Measurements from ENCODE around the gene FSCB. TPM values are rescaled to one million over a fixed set of nuclear protein-coding genes. Genes with fewer than 3 reads are reported as not detected.
"Not testable (repeated sequence)": the region's sequence is repeated elsewhere in the genome, so short reads cannot be mapped to it uniquely, and the experiment has no call there.

FSCB gene, protein sequence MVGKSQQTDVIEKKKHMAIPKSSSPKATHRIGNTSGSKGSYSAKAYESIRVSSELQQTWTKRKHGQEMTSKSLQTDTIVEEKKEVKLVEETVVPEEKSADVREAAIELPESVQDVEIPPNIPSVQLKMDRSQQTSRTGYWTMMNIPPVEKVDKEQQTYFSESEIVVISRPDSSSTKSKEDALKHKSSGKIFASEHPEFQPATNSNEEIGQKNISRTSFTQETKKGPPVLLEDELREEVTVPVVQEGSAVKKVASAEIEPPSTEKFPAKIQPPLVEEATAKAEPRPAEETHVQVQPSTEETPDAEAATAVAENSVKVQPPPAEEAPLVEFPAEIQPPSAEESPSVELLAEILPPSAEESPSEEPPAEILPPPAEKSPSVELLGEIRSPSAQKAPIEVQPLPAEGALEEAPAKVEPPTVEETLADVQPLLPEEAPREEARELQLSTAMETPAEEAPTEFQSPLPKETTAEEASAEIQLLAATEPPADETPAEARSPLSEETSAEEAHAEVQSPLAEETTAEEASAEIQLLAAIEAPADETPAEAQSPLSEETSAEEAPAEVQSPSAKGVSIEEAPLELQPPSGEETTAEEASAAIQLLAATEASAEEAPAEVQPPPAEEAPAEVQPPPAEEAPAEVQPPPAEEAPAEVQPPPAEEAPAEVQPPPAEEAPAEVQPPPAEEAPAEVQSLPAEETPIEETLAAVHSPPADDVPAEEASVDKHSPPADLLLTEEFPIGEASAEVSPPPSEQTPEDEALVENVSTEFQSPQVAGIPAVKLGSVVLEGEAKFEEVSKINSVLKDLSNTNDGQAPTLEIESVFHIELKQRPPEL
- total RNA-seq, result not detected in 2 replicates

DNA sequence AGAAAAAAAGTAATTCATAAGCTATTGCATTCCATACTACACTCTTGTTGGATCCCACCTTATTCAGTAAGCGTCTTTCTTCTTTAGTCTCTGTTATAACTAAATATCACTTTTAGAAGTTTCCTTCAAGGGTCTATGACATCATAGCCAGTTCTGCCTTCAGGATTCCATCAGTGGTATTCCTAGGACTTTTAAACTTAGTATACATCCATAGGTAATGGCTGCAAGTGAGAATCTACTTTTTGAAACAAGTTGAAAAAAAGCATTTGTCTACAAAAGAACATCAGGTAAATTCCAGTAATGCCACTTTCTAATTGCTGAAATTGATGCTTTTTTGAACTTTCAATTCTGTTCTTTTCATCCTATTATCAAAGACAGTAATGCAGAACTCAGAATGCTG, at the start of gene FSCB:
Gene FSCB (minus strand): TSS at position 101 of the 400 bp plus-strand sequence. CDS start 296 bp downstream, outside the sequence.
- H3K4me3 Mint-ChIP-seq, result no peak within 1 kb of the TSS
- peaks cover 10% of the 10 kb centered on the region for H3K9me3 Mint-ChIP-seq
- H3K27ac Mint-ChIP-seq, result no peak within 1 kb of the TSS
- H3K4me1 Mint-ChIP-seq, result no peaks in the 10 kb centered on the region
- H3K27me3 Mint-ChIP-seq, result no peaks in the 10 kb centered on the region
- no peaks in the 10 kb centered on the region for H3K36me3 Mint-ChIP-seq (ENCODE audit: low read depth)
- no peak for DNase-seq
- intact Hi-C loops (cut with micrococcal nuclease), result no loop called here

DNA sequence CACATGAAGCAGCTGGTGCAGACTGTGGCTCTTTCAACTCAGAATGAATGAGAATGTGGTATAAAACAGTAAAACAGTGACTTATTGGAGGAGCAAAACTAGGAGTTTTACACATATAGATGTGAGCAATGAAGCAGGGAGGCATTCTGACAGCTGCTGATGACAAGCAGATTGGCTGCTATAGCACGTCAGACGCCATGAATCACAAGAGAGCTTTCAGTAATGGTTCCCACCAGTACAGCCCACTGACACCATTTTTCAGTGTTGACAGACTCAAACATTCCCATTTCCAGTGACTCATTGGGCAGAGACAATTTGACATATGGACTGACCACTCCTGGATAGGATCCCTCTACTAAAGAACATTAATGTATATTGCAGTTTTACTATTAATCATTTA, 24.6 kb upstream of the FSCB start:
- Mint-ChIP-seq H3K36me3 (ENCODE audit: low read depth) (no peaks in the 10 kb centered on the region), H3K27ac (no peak overlapping the region), H3K9me3 (peaks cover 8% of the 10 kb centered on the region), H3K27me3 (no peaks in the 10 kb centered on the region), H3K4me1 (no peaks in the 10 kb centered on the region), H3K4me3 (no peak overlapping the region)
- intact Hi-C loops (cut with micrococcal nuclease), result no loop called here
- DNase-seq, result no peak

DNA sequence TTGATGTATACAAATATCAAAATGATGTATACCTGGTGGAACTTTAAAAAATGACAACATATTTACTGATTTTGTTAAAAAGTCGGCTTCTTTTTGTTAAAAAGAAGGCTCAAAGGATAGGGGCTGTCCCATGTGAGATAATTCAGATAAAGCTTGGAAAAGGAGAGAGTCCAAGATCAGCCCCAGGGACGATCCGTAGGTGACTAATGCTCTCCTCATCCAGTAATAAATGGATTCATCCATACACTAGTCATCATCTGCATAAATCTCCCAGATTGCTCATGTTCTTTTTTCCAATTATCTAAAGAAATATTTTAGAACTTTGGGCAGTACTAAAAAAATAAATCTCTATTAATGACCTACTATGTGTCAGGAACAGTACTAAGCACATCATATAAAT, 23.4 kb upstream of the FSCB start:
- Mint-ChIP-seq H3K27me3 (no peaks in the 10 kb centered on the region), H3K27ac (no peak overlapping the region), H3K4me1 (no peaks in the 10 kb centered on the region), H3K4me3 (no peak overlapping the region), H3K9me3 (peaks cover 8% of the 10 kb centered on the region), H3K36me3 (ENCODE audit: low read depth) (no peaks in the 10 kb centered on the region)
- intact Hi-C loops (cut with micrococcal nuclease), result no loop called here
- DNase-seq, result no peak

DNA sequence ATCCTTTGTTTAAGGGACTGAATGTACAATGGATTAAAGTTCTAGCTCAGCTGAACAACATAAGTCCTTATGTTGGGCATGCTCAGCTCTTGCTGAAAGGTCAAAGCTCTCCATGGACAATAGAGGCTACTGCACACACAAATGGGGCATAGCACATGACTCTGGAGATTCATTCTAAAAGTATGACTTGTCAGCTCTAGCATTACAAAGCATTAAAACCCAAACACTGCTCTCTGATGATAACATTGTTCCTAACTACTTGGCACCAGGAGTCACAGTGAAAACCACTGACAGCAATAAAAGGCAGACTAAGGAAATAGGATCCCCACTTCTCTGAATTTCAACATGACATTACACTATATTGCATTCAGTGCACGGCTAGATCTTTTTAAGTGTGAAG, 21.9 kb upstream of the FSCB start:
- no peaks in the 10 kb centered on the region for H3K27me3 Mint-ChIP-seq
- intact Hi-C loops (cut with micrococcal nuclease), result no loop called here

DNA sequence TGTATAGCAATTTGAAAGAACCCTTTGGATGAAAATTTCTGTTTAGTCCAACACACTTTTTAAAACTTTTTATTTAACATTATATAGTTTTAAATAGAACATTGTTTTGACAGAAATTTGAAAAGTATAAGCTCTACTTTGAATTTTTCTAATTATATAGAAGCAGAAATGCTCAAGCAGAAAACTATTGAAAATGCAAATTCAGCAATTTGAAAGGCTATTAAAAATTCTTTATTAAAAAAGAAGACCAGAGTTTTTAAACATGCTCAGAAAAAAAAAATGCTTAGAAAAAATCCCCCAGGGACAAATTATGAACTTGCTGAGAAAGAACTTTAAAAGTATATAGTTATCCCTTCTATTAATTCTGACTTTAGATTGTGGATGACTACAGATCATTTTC, 21.1 kb upstream of the FSCB start:
- Mint-ChIP-seq H3K27me3 (no peaks in the 10 kb centered on the region), H3K4me1 (no peaks in the 10 kb centered on the region), H3K9me3 (no peaks in the 10 kb centered on the region), H3K4me3 (no peak overlapping the region), H3K27ac (no peak overlapping the region), H3K36me3 (ENCODE audit: low read depth) (no peaks in the 10 kb centered on the region)
- no peak for DNase-seq
- intact Hi-C loops (cut with micrococcal nuclease), result no loop called here

More for the DNA sequence above, 21.9 kb upstream of the FSCB start:
- H3K27ac Mint-ChIP-seq, result no peak overlapping the region
- H3K9me3 Mint-ChIP-seq, result peaks cover 5% of the 10 kb centered on the region
- no peak for DNase-seq
- no peak overlapping the region for H3K4me3 Mint-ChIP-seq
- H3K36me3 Mint-ChIP-seq (ENCODE audit: low read depth), result no peaks in the 10 kb centered on the region
- no peaks in the 10 kb centered on the region for H3K4me1 Mint-ChIP-seq

DNA sequence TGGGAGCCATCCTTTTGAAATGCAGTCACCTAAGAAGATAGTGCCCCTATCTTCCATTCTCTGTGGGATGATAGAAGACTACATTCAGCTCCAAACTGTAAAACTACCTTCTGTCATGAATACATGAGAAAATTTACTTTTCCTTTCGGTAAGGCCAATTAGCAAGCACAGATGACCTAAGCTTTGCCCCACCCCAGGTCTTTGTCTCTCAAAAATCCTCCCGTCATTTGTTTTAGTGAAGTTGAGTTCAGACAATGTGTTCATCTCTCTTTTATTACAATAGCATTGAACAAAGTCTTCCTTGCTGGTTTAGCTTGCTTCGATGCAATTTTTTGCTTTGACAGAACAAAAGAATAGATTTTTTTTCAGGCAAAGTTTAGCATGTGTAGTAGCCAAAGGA, 18.2 kb upstream of the FSCB start:
- Mint-ChIP-seq H3K27me3 (no peaks in the 10 kb centered on the region), H3K4me1 (no peaks in the 10 kb centered on the region), H3K4me3 (no peak overlapping the region), H3K36me3 (ENCODE audit: low read depth) (no peaks in the 10 kb centered on the region), H3K27ac (no peak overlapping the region), H3K9me3 (no peaks in the 10 kb centered on the region)
- intact Hi-C loops (cut with micrococcal nuclease), result no loop called here
- DNase-seq, result no peak

DNA sequence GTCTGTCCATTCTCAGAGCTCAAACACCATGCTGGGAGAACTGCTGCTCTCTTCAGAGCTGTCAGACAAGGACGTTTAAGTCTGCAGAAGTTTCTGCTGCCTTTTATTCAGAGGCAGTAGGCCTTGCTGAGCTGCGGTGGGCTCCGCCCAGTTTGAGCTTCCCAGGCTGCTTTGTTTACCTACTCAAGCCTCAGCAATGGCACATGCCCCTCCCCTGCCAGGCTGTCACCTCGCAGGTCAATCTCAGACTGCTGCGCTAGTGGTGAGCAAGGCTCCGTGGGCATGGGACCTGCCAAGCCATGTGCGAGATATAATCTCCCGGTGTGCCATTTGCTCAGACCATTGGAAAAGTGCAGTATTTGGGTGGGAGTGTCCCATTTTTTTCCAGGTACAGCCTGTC, 8.6 kb upstream of the FSCB start:
- intact Hi-C loops (cut with micrococcal nuclease); H3K27ac Mint-ChIP-seq: not testable (repeated sequence)

DNA sequence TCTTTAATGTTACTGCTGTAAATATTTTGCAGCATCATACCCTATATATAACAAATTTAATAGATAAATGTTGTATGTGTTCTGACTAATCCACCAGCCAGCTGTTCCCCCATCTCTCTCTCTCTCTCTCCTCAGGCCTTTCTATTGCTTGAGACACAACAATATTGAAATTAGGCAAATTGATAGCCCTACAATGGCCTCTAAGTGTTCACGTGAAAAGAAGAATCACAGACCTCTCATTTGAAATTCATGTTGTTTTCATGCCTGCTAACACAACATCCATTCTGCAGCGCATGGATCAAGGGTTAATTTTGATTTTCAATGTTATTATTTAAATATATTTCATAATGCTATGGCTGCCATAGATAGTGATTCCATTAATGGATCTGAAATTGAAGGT, 1.8 kb upstream of the FSCB start:
- Mint-ChIP-seq H3K27me3 (no peaks in the 10 kb centered on the region), H3K4me1 (no peaks in the 10 kb centered on the region)

More for the DNA sequence above, 8.6 kb upstream of the FSCB start:
- H3K4me3 Mint-ChIP-seq; DNase-seq; H3K36me3 Mint-ChIP-seq (ENCODE audit: low read depth); H3K4me1 Mint-ChIP-seq; H3K27me3 Mint-ChIP-seq: not testable (repeated sequence)
- H3K9me3 Mint-ChIP-seq, result peaks cover 11% of the 10 kb centered on the region

DNA sequence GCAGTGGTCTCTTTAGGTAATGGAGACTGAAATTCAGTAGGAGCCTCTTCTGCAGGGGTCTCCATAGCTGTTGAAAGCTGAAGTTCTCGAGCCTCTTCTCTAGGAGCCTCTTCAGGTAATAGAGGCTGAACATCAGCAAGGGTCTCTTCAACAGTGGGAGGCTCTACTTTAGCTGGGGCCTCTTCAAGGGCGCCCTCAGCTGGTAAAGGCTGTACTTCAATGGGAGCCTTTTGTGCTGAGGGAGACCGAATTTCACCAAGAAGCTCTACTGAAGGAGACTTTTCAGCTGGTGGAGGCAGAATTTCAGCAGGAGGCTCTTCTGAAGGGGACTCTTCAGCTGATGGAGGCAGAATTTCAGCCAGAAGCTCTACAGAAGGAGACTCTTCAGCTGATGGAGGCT, 1.5 kb downstream of the FSCB start:
- intact Hi-C loops (cut with micrococcal nuclease), result no loop called here
- no peaks in the 10 kb centered on the region for H3K27me3 Mint-ChIP-seq
- H3K4me1 Mint-ChIP-seq, result no peaks in the 10 kb centered on the region
- H3K36me3 Mint-ChIP-seq (ENCODE audit: low read depth), result no peaks in the 10 kb centered on the region
- DNase-seq, result no peak
- peaks cover 8% of the 10 kb centered on the region for H3K9me3 Mint-ChIP-seq
- H3K4me3 Mint-ChIP-seq, result no peak overlapping the region
- no peak overlapping the region for H3K27ac Mint-ChIP-seq

More for the DNA sequence above, 1.8 kb upstream of the FSCB start:
- Mint-ChIP-seq H3K9me3 (peaks cover 15% of the 10 kb centered on the region), H3K4me3 (no peak overlapping the region), H3K36me3 (ENCODE audit: low read depth) (no peaks in the 10 kb centered on the region), H3K27ac (no peak overlapping the region)
- no peak for DNase-seq
- intact Hi-C loops (cut with micrococcal nuclease), result no loop called here

DNA sequence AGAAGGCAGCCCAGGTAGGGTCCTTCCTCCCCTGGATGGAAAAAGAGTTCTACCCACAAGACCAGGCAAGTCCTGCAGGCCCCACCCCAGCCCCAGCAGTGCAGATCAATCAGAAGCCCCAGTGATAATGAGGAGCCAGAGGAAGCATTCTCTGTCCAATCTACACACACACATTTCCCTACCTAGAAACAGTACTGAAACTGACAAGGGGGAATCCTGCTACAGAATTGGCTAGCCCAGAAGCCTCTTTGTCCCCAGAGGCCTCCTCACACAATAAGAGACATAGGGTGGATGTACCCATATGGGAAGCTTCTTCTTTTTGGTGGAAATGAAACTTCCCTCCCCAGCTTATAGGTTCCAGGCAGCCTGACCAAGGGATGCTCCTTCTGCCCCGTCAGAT, 9.9 kb downstream of the FSCB start:
- intact Hi-C loops (cut with micrococcal nuclease), result no loop called here
- Mint-ChIP-seq H3K27ac (no peak overlapping the region), H3K27me3 (no peaks in the 10 kb centered on the region), H3K4me1 (no peaks in the 10 kb centered on the region), H3K36me3 (ENCODE audit: low read depth) (no peaks in the 10 kb centered on the region), H3K9me3 (peaks cover 6% of the 10 kb centered on the region), H3K4me3 (no peak overlapping the region)
- DNase-seq, result no peak

DNA sequence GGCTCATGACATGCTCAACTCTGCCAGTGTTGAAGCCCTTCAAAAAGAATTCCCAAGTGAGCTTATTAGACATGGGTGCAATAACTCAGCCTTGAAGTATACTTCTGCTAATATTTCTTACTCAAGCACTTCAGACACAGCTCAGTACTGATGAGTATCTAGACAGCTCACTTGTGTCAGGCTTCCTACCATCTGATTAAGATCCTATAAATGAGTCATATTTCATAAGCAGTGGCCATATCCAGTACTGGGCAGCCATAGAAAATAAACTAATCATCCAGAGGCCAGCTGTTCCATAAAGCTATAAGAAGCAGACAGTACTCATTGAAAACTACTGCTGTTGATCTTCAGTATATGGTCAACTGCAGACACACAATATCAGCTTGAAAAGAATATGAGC, 12.9 kb downstream of the FSCB start:
- peaks cover 9% of the 10 kb centered on the region for H3K9me3 Mint-ChIP-seq
- H3K4me1 Mint-ChIP-seq, result no peaks in the 10 kb centered on the region
- H3K36me3 Mint-ChIP-seq (ENCODE audit: low read depth), result no peaks in the 10 kb centered on the region
- DNase-seq, result no peak
- intact Hi-C loops (cut with micrococcal nuclease), result no loop called here
- H3K4me3 Mint-ChIP-seq, result no peak overlapping the region
- no peaks in the 10 kb centered on the region for H3K27me3 Mint-ChIP-seq
- no peak overlapping the region for H3K27ac Mint-ChIP-seq

DNA sequence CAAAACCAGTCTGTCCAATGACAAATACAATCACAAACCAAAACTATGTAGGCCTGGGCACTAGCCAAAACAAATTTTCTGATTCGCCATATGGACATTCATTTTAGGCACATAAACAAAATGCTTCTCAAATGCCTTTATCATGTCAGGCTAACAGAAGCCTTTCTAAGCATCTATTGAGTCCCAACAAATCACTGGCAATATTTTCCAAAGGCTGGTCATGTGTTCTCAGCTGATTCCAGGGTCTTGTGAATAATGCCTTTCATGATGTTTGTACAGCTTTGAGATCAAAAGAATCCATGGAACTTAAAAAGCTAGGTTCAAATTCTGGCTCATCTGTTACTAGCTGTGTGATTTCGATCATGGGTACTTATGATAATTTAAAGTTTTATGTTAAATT, 16.1 kb downstream of the FSCB start:
- H3K9me3 Mint-ChIP-seq, result peaks cover 2% of the 10 kb centered on the region
- H3K4me3 Mint-ChIP-seq, result no peak overlapping the region
- H3K36me3 Mint-ChIP-seq (ENCODE audit: low read depth), result no peaks in the 10 kb centered on the region
- intact Hi-C loops (cut with micrococcal nuclease), result no loop called here
- no peaks in the 10 kb centered on the region for H3K4me1 Mint-ChIP-seq
- no peaks in the 10 kb centered on the region for H3K27me3 Mint-ChIP-seq
- no peak overlapping the region for H3K27ac Mint-ChIP-seq
- DNase-seq, result no peak

DNA sequence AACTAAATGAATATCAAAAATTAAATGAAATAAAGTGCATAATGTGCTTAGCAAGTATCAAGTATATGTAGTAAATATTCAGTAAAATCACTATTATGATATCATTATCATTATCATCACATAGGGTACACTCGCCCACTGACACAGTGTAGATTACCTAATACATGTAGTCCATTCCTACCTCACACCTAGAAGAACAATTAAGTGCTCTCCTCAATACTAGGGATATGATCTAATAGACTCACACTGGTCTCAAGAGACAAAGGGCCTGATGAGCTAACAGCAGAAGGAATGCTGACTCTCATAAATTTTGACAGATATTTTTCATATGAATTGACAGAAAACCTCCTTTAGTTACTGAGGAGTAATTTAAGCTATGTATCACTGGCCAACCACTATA, 29.1 kb downstream of the FSCB start:
- Mint-ChIP-seq H3K4me3 (no peak overlapping the region), H3K27ac (no peak overlapping the region), H3K27me3 (no peaks in the 10 kb centered on the region), H3K4me1 (no peaks in the 10 kb centered on the region), H3K36me3 (ENCODE audit: low read depth) (no peaks in the 10 kb centered on the region), H3K9me3 (peaks cover 8% of the 10 kb centered on the region)
- no peak for DNase-seq
- intact Hi-C loops (cut with micrococcal nuclease), result no loop called here

DNA sequence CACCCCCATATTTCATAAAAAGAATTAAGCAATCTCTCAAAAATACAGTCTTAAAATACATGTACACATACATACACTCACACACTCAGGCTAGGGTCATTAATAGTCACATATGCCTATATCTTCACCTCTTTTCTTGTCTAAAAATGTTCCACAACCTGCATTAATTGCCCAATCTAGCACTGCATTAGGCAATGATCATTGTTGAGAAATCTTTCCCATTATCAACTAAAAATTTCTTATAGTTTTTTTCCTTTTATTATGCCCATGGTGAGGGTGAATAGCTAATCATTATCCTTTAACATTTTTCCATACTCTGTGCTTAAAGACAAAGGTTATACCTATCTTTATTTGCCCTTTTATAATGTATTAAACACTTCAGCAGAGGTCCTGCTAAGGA, 38.3 kb downstream of the FSCB start:
- Mint-ChIP-seq H3K9me3 (peaks cover 7% of the 10 kb centered on the region), H3K4me1 (no peaks in the 10 kb centered on the region)
- intact Hi-C loops (cut with micrococcal nuclease), result no loop called here

More for the DNA sequence above, 38.3 kb downstream of the FSCB start:
- no peak overlapping the region for H3K4me3 Mint-ChIP-seq
- H3K27ac Mint-ChIP-seq, result no peak overlapping the region
- H3K27me3 Mint-ChIP-seq, result no peaks in the 10 kb centered on the region
- DNase-seq, result no peak
- H3K36me3 Mint-ChIP-seq (ENCODE audit: low read depth), result no peaks in the 10 kb centered on the region
